GM21528 (cell line): ENCODE data around the gene TLE1.

ENCODE experiments used
- ATAC-seq: cut with Tn5 transposase; IDR thresholded peaks from one replicate; pipeline ENCODE4 v1.9.1; 2021; ENCODE audit warnings: mild to moderate bottlenecking, moderate library complexity; ENCODE audit not compliant: unreplicated experiment, low FRiP score

TLE1 gene

DNA sequence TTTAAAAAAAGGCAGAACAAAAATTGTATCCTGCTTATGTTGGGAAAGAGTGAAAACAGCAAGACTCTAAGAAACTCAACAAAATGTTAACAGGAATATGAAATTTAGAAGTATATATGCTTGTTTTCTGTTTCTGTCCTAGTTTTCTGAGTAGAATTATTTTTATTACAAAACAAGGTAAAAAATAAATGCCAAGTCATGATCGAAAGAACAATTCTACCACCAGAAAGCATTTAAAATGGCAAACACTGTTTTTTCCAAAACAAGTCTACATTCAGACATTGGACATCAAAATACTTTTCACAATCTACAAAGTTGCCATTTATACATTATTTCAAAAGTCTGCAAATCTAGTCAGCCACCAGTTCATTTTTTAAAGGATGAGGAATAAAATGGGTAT is 102.6 kb downstream of the TLE1 start:
- no peak for ATAC-seq

DNA sequence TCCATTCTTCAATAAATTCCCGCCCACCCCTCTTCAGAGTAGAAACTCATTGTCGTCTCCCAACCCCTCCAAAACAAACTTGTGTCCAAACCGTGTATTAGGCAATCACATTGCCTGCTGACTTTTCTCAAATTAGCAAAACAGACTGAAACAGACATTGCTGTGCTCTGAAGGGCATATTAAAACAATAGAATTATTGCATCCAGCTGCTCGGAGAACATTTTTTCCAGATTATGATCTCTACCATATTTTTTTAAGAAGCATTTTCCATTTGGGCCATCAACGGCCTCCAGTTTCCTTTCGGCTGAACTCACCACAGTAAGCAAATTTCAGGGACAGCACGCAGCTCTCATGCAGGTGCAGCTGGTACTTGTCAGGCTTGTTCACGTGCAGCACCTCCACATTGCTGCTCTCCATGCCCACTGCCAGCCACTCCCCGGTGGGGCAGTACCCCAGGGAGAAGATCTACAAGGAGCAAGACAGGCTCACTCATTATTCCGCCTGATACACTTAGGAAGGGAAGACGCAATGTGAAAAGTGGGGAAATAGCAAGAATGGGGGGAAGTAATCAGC is 104.1 kb downstream of the TLE1 start:
- ATAC-seq = no peak

DNA sequence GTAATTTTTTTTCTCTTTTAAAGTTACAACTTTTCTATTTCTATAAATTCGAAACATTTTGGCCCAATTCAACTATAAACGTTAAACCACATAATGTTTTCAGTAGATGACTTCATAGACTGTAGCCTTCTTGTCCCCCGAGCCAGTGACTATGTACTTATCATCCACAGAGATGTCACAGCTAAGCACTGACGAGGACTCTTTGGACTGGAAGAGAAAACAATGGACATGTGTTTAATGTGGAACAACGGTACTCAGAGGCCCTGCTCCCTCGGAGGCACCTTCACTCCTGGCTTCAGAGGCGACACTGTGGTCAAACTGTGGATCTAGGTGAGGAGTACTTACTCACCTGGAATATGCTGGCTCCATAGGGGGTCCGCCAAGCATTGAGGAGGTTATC is 105.2 kb downstream of the TLE1 start:
- ATAC-seq = no peak

DNA sequence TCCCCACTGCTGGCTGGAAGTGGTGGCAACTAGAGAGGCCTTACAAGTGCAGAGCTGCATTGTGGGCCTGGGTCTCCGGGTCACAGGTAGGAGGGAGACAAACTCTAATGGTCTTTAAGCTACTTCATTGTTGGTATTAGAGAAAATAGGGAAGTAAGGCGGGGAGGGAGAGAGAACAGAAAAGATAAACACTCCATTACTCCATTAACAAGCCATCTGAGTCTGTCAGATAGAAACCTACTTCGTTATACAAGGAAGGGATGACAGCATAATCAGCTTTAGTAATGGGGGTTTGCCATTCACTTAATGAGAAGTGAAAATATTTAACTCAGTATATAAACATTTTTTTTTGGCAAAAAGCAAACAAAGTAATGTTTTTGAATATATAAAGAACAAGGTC is 107.4 kb downstream of the TLE1 start:
- no peak for ATAC-seq

DNA sequence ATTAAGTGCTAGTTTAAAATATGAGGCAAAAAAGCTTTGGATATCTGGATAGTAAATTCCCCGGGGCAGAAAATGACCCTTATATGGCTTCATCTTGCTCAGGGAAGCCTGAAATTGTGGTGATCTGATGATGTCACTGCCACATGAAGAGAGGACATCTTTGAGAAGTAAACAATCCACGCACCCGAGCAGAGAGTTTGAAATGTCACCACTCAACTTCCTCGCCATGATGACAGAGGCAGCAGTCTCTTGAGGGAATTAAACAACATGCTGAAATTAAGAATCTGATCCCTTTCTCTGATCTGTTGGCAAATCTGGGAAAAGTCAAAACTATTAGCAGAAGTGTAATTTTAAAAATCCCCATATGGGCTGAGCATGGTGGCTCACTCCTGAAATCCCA is 110.0 kb downstream of the TLE1 start:
- no peak for ATAC-seq

DNA sequence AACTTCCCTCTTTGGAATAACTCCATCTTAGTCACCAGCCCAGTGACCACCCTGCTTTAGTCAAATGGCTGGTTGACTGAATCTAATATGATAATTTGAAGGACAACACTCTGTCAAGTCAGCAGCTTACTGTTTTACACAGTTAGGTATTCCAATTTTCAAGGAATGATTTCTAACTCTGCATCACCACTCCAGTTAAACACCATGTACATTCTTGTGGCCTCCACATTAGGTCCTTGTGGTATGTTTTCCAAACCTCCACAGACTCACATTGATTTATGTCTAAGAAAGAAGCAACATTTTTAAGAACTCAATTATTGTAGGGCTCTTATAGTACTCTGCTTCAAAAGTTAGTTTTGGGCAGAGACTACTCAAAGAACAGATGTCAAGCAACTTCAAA is 110.7 kb downstream of the TLE1 start:
- ATAC-seq = no peak

DNA sequence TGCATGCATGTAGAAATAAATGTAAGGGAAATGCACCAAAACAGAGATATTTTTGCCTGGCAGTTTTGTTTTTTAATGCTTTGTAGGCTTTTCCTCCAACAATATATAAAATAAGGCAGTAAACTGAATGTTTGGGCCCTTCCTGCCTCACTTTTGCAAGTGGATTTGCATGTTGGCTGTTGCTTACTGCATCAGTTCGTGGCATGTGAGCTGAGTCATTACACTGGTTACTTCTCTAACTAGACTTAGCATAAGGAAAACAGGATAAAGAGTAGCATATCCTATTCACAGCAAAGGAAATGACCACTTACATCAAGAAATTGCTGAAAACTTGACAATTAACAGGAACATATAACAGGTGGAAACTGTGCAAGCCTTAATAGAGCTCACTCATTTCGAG is 113.4 kb downstream of the TLE1 start:
- no peak for ATAC-seq

DNA sequence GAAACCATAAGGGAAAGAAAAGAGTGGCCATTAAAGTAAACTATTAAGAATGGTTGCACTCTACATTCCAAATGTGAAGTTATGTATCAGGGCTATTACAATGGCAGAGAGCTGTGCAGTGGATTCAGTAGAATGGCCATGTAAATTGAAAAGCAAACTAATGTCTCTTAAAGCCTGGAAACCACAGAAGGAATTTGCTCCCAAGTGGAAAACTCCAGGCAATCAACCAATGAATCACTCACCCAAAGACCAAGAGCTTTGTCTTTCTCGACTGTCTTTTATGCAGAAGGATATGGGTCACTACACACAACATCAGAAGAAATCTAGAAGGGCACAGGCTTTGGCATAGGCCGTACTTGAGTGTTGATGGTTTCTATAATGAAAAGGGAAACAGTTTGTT is 114.9 kb downstream of the TLE1 start:
- no peak for ATAC-seq

DNA sequence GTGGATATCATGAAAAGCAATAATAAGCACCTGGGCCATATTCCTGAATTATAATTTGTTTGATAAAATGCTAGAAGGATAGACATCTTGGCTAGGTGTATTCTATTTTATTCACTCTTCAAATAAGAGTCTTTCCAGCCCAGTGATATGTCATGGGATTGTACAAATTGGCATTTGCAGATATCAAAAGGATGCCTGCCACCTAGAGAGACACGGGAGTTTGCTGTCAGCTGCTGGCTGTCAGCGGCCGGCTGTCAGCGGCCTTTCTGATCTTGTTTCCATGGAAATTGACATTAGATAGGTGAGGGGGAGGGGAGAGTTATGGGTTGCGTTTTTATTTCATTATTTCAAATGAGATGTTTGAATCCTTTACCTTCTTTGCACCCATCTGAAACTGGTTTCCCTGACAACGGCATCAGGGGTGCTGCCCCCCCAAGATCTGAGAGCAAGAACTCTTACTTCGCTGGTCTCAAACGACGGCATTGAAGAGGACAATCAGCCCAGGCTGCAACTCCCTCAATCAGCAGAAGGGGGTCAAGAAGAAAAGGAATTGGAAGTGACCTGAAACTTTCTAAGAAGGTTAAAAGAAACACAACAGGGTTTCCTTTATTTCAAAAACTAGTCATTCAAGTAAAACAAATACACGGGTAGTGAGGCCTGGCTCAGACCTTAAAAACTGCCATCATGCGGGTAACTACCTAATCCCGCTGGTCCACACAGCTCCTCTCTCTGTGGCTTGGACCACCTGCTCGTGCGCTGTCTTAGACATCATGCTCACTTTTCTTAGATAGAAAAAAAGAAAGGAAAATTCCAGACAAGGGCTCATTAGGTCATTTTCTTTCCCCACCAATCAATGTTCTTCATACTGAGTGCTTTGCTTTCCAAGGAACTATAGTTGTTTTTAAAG is 115.7 kb downstream of the TLE1 start:
- no peak for ATAC-seq

DNA sequence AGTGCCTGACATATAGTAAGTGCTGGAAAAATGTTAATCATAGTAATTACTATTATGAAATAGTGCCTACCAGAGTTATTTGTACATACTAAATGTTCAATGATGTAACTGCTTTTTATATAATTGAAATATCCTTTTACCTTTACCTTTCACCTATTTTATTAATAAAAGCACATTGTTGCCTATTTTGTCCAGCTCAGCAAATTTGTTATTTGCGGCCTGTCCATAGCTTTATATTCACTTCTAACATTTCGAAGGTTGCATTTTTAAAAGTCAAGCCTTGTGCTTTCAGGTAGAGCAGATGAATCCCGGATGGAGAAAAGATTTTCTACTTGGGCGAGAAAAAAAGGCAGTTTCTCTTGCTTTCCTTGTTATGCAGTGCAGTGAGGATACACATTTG is 119.3 kb downstream of the TLE1 start:
- ATAC-seq = no peak

DNA sequence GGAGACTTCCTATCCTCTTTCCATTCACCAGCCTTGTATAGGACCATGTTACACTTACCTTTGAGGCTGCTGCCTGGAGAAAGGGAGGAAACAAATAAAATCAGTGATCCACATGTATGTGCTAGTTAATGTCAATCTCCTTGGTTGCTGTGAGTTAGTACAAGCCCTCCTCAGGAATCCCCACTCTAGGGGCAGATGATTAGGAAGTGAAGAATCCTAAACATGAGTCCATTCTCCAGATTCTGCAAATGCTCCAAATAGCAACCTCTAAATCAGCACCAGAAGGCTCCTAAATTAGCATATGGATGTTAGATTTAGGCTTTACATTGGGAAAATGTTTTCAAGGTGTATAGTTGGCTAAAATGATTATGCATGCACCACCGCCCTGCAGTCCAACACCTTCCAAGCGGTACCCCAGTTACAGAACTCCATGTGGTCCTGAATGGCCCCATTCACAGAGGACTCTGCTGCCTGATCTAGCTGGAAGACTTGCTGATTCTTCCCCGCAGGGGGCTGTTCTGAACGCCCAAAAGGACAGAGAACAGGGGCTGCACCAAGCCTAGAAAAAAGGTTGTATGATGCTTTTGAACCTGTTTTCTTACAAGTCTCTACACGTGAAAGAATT is 123.2 kb downstream of the TLE1 start:
- no peak for ATAC-seq

DNA sequence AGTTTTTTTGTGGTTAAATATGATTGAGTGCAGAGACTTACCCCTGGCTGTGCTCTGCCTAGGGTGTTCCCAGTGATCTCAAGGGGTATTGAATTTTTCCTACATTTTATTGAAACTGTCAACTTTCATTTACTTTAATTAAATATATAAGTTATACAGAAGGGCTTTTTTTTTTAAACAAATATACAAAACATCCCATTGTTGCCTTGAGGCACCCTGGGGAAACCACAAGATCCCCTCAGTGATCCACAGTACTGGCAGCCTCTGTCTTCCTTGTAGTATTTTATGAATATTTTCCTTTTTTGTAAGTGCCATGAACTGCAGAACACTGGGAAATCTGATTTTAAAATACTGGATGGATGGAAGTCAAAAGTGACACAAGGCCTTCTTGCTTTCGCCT is 123.7 kb downstream of the TLE1 start:
- ATAC-seq = no peak

DNA sequence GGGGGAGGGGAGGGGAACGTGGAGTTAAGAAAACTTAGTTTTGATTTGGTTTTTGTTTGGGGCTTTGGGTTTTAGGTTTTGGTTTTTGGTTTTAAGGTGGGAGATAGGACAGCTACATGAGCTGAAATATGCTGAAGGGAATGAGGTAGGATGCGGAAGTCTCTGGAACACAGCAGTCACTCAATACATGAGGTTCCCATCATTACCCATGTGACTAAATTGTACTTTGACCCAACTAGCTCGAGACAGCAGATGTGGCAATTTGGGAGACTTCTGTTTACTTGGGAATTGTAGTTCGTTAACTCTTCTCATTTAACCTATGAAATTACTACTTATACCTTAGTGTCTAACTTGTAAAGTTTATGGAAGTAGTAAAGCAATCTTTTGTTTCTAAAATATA is 124.2 kb downstream of the TLE1 start:
- no peak for ATAC-seq

DNA sequence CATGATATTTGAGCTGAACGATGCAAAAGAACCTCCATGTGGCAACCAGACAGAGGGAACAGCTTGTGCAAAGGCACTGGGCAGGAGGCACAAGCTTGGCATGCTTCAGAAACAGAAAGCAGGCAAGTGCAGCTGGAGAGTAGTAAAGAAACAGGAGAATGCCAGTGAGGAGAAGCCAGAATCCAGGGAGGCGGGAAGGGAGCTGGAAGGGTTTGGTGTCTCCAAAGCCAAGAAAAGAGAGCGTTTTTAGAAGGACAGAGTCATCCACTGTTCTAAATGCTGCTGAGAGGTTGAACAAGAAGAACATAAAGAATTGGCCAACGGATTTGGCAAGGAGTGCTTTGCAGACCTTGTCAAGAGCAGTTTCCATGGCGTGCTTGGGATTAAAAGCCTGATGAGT is 124.7 kb downstream of the TLE1 start:
- no peak for ATAC-seq

DNA sequence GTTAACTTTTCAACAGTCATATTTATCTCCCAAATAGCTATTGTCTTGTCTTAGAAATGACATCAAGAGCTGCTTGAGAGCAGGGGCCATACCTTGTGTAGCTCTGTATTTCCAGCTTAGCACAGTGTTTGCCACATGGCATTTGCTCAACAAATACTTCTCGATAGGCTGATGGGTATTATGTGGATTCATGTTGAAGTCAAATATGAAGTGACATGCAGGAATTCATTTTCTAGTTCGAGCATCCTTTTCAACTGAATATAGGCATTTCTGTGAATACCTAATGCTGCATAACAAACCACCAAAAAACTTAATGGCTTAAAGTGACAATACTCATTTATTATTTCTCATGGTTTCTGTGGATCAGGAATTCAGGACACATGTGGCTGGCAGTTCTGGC is 125.6 kb downstream of the TLE1 start:
- ATAC-seq = no peak

DNA sequence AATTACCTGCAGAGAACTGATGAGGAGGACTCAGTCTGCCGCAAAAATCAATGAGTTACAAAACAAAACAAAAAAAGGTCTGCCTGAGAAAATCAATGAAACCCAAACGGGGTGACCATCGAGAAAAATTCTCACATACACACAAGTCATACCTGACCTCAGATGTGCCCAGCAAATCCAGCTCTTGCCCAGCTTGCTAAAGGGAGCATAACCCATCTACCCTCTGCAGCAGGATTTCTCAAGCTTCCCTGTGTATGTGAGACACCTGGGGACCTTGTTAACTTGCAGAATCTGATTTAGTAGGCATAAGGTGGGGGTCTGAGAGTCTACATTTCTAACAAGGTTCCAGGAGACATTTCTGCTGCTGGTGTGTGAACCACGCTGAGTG is 126.3 kb downstream of the TLE1 start:
- no peak for ATAC-seq

DNA sequence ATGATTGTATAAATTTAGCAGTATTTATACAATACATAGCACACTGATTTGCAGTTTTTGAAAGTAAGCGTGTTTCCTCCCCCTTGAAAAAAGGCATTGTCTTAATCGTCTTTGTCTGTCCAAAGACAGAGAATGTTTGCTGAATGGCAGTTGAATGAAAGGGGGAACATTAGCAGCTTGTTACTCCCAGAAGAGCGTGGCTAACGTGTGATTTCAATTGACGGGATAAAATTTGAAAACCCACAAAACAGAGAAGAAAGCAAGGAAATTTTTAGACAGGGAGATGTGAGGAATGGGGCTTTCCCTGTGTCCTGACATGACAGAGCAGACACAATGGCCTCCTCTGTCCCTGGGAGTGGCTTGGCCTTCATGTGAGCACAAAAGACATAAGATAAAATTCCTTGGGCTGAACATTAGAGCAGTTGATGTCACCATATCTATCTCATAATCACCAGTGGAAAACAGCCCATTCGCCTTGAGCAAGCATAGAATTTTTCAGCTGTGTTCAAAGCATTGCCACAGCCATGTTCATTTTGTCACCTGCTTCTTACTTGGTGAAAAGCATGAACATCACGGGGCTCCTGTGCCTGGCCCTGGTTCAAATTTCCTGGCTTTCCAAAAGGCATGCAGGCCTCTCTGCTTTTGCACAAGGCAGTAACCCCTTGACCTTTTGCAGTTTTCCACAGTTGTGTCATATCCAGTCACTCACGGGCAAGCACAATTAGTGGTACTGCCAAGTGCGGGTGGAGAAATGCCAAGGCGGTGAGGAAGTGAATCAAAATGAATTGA is 126.9 kb downstream of the TLE1 start:
- ATAC-seq = no peak

DNA sequence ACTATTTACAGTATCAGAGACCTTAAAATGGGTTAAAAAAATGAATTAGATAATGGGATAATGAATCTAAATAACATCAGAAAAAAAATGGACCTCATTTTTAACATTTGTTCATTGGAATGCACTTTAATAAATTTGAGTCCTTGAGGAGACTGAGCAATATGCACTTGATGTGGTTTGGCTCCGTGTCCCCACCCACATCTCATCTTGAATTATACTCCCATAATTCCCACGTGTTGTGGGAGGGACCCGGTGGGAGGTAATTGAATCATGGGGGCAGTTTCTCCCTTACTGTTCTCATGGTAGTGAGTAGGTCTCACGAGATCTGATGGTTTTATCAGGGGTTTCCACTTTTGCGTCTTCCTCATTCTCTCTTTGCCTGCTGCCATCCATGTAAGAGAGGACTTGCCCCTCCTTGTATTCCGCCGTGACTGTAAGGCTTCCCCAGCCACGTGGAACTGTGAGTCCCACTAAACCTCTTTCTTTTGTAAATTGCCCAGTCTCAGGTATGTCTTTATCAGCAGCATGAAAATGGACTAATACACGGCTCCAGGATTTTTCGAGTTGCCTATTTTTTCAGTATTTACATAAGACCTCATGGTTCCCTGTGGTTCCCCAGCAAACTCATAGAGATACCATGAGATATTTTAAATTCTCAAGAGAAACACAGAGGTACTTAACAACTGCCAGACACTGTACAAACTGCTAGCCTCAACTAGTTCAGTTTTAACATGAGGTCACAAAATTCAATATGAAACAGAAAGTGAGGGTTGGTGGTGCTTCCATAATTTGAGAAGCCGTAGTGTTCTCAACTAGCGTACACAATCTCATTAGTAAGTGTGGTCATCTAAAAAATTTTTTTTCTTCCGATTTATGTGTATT is 128.3 kb downstream of the TLE1 start:
- ATAC-seq = no peak

DNA sequence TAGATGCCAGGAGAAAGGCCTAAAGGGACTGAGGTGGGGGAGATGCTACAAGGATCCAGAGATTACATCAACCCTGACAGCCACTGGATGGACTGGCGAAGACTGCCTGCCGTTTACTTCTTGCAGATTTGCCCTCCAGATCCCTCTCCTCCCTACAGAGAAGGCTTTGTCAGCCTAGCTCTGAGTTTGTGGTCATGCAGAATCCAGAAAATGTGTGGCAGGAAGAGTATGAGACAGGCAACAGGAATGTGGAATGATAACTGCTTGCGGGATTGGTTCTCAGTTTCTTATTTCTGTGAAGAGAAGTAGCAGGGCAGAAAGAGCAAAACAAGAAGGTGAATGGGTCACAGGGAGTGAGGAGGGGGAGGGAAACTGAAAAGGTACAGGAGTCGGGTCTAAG is 129.6 kb downstream of the TLE1 start:
- ATAC-seq = no peak

DNA sequence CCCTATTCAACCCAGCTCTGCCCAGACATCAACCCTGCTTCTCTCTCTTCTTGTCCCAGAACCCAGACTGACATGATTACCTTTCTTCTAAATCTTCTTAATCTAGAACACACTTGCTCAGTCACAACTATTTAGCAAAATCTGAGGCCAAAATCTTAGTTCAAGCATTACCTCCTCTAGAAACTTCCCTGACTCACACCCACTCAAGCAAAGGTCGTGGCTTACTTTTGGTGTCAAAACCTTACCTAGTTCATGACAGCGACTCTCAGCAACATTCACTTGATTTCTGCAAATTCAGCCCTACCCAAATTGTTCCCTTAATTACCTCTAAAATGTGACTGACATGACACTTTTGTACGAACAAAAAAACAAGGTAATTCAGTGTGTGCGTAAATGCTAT is 130.2 kb downstream of the TLE1 start:
- no peak for ATAC-seq
